ENCODE results near the gene RALB.

RALB gene

GRCh38 chr2:120252225-120253020 lies at the start of gene RALB:
TSS of gene RALB (plus strand) at chr2:120252852. CDS start at chr2:120278665, 25,813 bp downstream.
- peaks cover 0 to 11% (median 4%) of the 10 kb centered on the region in 11 experiments; a peak in 7 of 22 replicates for H3K9me3 ChIP-seq (replicated peaks in 1 of 11)
- peaks cover 0 to 6% (median 0%) of the 10 kb centered on the region in 11 experiments; a peak in 3 of 22 replicates for H3K36me3 ChIP-seq
- H3K4me2 ChIP-seq, result peak within 1 kb of the TSS; percentile 92 to 99 (median 95)
- peak within 1 kb of the TSS; percentile 78 to 97 (median 89) for H3K27ac ChIP-seq
- peaks cover 0 to 23% (median 9%) of the 10 kb centered on the region in 11 experiments; a peak in 8 of 22 replicates for H3K27me3 ChIP-seq
- H3K9ac ChIP-seq, result peak within 1 kb of the TSS; percentile 81 to 97 (median 89)
- H3K4me1 ChIP-seq, result peaks cover 60 to 90% (median 76%) of the 10 kb centered on the region in 10 experiments
- peaks cover 0 to 30% (median 10%) of the 10 kb centered on the region in 11 experiments; a peak in 11 of 22 replicates for H4K20me1 ChIP-seq
- TF ChIP-seq Cebpa-rat (IDR thresholded peaks at IDR 0.05), result no peak
- H3K4me3 ChIP-seq, result peak within 1 kb of the TSS; percentile 73 to 86 (median 80)

DNA sequence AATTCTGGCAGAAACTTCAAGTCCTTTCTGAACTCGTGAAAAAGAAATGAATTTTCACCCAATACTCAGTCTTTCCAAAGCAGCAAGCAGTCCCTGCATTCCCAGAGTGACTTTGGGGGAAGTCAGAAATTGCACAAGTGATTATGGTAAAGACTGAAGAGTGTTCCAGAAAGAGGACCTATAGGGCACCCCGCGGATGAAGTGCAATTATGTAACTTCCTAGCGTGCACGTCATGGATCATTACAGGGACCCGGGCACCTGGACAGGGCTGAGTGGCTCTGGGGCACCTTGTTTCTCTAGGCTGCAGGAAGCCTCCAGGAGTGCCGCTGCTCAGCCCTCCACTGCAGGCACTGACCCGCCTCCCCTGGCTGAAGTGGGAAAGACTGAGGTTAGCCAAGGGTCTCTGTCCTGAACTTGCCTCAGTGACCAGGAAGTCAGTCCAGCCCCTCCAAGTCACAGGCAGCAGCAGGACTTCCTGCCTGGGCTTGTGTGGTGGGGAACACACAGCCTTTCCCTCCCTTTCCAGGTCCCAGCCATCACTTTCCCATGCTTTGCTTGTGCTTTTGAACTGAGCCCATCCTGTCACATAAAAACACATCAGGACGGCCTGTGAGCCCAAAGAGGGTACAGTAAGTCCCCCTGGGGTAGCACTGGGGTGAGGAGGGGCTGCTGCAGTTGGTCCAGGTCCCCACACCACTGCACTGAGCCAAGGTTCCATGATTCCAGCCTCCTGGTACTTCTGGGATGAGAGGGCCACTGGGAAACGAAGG lies 49.2 kb upstream of the RALB start:
- Histone ChIP-seq H3K36me3 (no peaks in the 10 kb centered on the region), H3K27ac (peak overlapping the region in 1 of 11 experiments; percentile 25; a peak in 2 of 22 replicates), H3K27me3 (no peaks in the 10 kb centered on the region), H3K4me3 (no peak overlapping the region; a peak in 2 of 20 replicates), H3K4me2 (peak overlapping the region; percentile 36 to 74 (median 56)), H4K20me1 (no peaks in the 10 kb centered on the region), H3K4me1 (peaks cover 17 to 57% (median 28%) of the 10 kb centered on the region in 10 experiments), H3K9ac (no peak overlapping the region), H3K9me3 (replicated peaks in 1 of 11) (peaks cover under 1 to 11% (median 8%) of the 10 kb centered on the region in 11 experiments; a peak in 16 of 22 replicates)
- TF ChIP-seq Cebpa-rat (IDR thresholded peaks at IDR 0.05), result no peak

DNA sequence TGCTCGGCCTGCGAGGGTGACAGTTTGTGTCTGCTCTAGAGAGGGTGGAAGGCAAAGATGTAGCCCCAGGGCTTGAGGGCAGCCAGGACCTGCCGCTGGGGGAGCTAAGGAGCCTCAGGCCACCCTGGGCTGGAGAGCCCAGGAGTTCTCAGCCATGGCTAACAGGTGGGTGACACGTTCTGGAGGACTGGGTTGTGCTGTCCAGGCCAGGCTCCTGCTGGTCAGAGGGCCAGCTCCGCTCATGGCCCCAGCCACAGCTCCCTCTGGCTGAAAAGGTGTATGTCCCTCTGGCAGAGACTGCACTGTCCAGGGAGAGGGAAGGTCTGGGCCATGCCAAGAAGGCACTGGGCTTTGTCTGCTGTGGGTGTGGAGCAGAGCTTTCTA lies 48.6 kb upstream of the RALB start:
- Histone ChIP-seq H3K36me3 (no peaks in the 10 kb centered on the region), H3K4me1 (peaks cover 21 to 57% (median 34%) of the 10 kb centered on the region in 10 experiments), H3K9me3 (replicated peaks in 1 of 11) (peaks cover 0 to 5% (median 3%) of the 10 kb centered on the region in 11 experiments; a peak in 11 of 22 replicates), H3K4me2 (peak overlapping the region; percentile 36 to 74 (median 56)), H3K4me3 (no peak overlapping the region), H3K27me3 (no peaks in the 10 kb centered on the region), H4K20me1 (no peaks in the 10 kb centered on the region), H3K9ac (no peak overlapping the region), H3K27ac (peak overlapping the region in 1 of 11 experiments; percentile 25; a peak in 3 of 22 replicates)
- TF ChIP-seq Cebpa-rat (IDR thresholded peaks at IDR 0.05), result no peak

DNA sequence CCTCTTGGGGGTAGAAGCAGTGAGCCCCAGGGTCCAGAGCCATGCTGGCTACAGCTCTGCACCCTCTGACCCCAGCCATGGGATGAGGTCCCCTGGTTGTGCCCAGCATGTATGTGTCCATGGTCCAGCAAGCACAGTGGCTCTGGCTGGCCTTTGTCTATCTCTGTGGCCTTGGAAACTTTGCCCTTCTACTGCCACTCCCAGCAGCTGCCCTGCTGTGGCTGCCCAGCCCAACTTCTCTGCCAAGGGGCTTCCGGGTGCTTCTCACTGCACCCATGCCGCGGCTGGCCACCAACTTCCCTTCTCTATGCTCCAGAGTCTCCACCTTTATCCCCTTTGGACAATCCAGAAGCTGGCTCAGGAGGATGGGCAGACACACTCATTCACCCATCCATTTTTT lies 48.2 kb upstream of the RALB start:
- Histone ChIP-seq H3K4me2 (peak overlapping the region; percentile 36 to 74 (median 56)), H3K27me3 (no peaks in the 10 kb centered on the region), H3K9me3 (replicated peaks in 1 of 11) (peaks cover 0 to 5% (median 0%) of the 10 kb centered on the region in 11 experiments; a peak in 3 of 22 replicates), H3K9ac (0 out of 22 replicates have a peak overlapping the region, but pooled peaks of 1 of the 11 experiments have one; percentile 18), H3K4me1 (peaks cover 21 to 57% (median 38%) of the 10 kb centered on the region in 10 experiments), H3K36me3 (no peaks in the 10 kb centered on the region), H4K20me1 (no peaks in the 10 kb centered on the region), H3K4me3 (no peak overlapping the region), H3K27ac (peak overlapping the region in 1 of 11 experiments; percentile 25; a peak in 2 of 22 replicates)
- no peak for TF ChIP-seq Cebpa-rat (IDR thresholded peaks at IDR 0.05)

DNA sequence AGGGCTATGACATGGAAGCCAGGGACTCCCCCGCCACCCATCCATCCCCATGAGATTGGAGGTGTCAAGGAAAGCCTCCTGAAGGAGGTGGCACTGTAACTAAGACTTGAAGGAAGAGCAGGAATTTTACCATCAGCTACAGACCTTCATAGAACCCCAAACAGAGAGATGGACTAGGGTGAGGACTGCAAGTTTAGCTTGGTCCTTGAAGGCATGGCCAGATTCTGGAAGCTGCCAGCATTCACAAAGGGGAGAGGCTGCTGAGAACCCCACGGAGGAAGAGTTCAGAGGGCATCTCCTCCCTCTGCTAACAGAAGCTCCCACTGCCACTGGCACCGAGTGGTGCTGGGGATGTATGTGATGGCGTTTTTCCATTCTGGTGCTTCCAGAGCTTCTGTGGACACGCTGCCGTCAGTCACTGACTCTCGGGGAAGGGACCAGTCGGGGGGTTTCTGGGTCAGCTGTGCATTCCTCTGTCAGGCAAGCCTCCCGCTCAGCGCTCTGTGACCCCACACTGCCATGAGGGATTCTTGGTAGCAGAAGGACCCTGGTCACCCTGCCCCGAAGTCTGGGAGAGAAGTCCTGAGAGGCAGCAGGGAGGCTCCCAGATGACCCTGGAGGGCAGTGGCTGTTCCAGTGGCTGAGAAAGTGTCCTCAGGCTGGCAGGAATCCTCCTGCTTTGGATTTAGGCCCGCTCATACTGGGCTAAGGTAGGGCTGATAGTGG lies 47.5 kb upstream of the RALB start:
- Histone ChIP-seq H3K9me3 (replicated peaks in 1 of 11) (peaks cover 0 to 4% (median 0%) of the 10 kb centered on the region in 11 experiments; a peak in 1 of 22 replicates), H3K36me3 (no peaks in the 10 kb centered on the region), H3K4me2 (peak overlapping the region in 4 of 11 experiments; percentile 56 to 74 (median 62); a peak in 2 of 22 replicates), H3K9ac (0 out of 22 replicates have a peak overlapping the region, but pooled peaks of 1 of the 11 experiments have one; percentile 18), H3K27me3 (no peaks in the 10 kb centered on the region), H3K4me1 (peaks cover 28 to 58% (median 45%) of the 10 kb centered on the region in 10 experiments), H3K4me3 (no peak overlapping the region), H3K27ac (no peak overlapping the region), H4K20me1 (peaks cover 0 to 4% (median 0%) of the 10 kb centered on the region in 11 experiments; a peak in 2 of 22 replicates)
- no peak for TF ChIP-seq Cebpa-rat (IDR thresholded peaks at IDR 0.05)

GRCh38 chr2:120206022-120206581 lies 46.5 kb upstream of the RALB start:
- Histone ChIP-seq H3K4me2 (peak overlapping the region in 2 of 11 experiments; percentile 26 to 33; a peak in 3 of 22 replicates), H3K36me3 (no peaks in the 10 kb centered on the region)

GRCh38 chr2:120208381-120209353 lies 44.0 kb upstream of the RALB start:
- Histone ChIP-seq H4K20me1 (peaks cover 0 to 15% (median 0%) of the 10 kb centered on the region in 11 experiments; a peak in 2 of 22 replicates), H3K9ac (no peak overlapping the region), H3K9me3 (replicated peaks in 1 of 11) (no peaks in the 10 kb centered on the region), H3K4me1 (peaks cover 24 to 50% (median 36%) of the 10 kb centered on the region in 10 experiments), H3K27me3 (no peaks in the 10 kb centered on the region), H3K4me3 (no peak overlapping the region), H3K4me2 (peak overlapping the region in 8 of 11 experiments; percentile 25 to 65 (median 52); a peak in 15 of 22 replicates), H3K36me3 (no peaks in the 10 kb centered on the region), H3K27ac (0 out of 22 replicates have a peak overlapping the region, but pooled peaks of 1 of the 11 experiments have one; percentile 2)
- no peak for TF ChIP-seq Cebpa-rat (IDR thresholded peaks at IDR 0.05)

More at GRCh38 chr2:120206022-120206581, 46.5 kb upstream of the RALB start:
- Histone ChIP-seq H3K4me1 (peaks cover 36 to 60% (median 51%) of the 10 kb centered on the region in 10 experiments), H3K27ac (no peak overlapping the region), H3K9me3 (replicated peaks in 1 of 11) (0 out of 22 replicates have a peak, but pooled peaks cover 0 to 4% (median 0%) of the 10 kb centered on the region in 11 experiments), H3K4me3 (no peak overlapping the region), H4K20me1 (peaks cover 0 to 14% (median 0%) of the 10 kb centered on the region in 11 experiments; a peak in 2 of 22 replicates), H3K9ac (no peak overlapping the region), H3K27me3 (no peaks in the 10 kb centered on the region)
- TF ChIP-seq Cebpa-rat (IDR thresholded peaks at IDR 0.05), result no peak

Measured in BLaER1 treated with 17β-estradiol and CSF1 and Interleukin-3, amounts not matched to agents 10 nM and 100 nM (cell line).